ENCODE data around the gene STK26.
"Not testable (repeated sequence)": the region's sequence is repeated elsewhere in the genome, so short reads cannot be mapped to it uniquely, and the experiment has no call there.

Gene STK26

DNA sequence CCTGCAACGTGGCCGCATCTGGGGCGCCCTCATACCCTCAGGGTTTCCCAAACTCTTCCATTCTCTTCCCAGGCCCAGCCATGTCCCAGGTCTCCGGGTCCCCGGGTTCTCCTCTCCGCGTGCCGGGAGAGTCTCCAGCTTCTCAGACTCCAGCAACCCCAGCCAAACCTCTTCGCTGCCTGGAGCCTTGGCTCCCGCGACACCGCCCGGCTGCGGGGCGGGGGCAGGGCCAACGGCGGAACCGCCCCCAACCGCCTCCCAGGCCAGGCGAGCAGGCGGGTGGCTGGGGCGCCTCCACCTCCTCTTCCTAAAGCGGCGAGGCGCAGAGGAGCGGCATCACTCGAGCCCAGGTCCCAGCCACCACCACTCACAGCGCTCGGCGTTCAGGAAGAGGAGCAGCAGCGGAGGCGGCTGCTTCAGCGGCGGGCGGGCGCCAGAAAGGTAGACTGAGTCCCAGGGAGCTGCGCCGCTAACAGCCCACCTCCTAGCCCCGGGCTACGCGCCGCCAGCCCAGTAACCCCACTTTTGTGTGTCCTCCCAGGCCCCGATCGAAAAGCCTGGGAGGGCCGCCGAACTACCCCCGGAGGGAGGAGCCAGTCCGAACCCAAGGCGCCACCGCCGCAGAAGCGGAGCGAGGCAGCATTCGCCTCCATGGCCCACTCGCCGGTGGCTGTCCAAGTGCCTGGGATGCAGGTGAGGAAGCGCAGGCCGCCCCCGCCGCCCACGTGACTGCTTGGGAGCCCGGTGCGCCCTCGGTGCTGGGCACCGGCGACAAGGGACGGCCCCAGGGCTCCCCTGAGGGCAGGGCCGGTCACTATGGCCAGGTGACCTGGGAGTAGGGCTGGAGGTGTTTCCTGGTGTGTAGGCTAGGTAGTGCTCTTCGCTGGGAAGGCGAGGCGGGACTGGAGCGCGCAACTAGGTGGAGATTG lies at the start of gene STK26:
TSS of gene STK26 (plus strand) at position 336 of the 929 bp plus-strand sequence. CDS start at position 652, 316 bp downstream.
- no peak for DNase-seq

DNA sequence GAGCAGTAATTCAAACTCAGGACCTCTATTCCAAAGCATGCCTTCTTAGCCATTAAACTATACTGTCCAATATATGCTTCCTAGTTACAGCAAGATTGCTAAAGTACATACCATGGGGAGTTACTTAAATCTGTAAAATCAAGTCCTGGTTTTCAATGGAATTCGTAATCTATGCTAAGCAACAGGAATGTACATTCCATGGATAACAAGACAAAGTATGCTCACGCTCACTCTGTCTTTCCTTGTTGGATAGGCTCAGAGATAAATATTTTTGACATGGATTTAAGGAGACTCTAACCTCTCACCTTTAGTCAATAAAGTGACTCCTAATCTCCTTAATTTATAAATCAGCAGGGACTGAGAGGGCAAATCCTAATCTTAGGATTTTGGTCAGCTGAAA lies 47.3 kb upstream of the STK26 start:
- DNase-seq: no peak

- DNase-seq: no peak
These were observed 45.5 kb upstream of the STK26 start for GRCh38 chrX:131977619-131978018.

DNA sequence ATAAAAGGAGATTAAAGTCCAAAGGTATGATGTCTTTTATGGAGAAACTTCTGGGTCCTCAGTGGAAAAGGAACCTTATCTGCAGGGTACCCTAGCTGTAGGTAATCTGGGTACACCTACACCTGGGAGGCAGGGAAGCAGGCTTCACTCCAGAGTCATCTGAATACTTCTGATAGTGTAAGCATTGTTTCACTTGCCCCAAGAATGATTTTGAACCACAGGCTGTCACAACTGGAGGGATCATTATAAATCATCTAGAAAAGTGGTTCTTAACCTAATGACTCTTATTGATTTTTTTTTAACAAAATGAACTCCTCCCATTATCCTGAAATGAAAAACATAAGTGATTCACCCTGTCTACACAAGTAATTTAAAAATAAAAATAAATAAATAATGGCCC lies 44.0 kb upstream of the STK26 start:
- DNase-seq: no peak

- DNase-seq: no peak
These were observed 37.5 kb upstream of the STK26 start for GRCh38 chrX:131985526-131986049.

DNA sequence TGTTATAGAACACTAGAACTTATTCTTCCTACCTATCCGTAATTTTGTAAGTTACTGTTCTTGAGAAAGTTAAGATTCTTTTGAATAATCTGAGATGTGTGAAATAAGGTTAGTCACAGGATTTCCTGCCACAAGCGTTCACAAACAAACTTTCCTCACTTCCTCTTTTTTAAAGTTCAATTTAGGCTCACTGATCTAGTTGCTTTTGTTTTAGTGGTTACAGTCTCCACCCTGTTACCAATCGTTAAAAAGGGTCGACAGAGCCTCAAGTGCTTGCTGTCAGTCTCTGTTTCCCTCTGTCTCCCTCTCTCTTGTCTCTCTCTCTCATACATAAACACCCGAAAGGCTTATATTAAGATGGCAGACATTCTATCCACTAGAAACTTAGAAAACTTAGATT lies 35.9 kb upstream of the STK26 start:
- no peak for DNase-seq

GRCh38 chrX:131988236-131988635 lies 34.9 kb upstream of the STK26 start:
- DNase-seq: no peak

DNA sequence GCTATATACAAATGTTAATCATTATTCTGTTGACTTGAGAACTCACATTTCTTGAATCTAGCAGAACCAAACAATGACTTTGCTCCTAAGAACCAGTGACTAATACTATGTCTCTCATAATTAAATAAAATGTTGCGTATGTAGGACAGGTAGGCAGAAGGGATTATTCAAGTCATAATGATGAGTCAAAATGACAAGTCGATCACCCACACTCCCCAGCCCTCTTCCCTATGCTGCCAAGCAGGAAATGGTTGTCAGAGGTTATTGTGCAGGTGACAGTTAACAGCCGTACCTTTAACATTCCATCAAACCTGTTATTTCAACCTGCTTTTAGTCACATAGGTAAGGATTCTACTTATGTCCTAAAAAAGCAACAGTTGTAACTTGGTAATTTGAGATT lies 22.0 kb upstream of the STK26 start:
- no peak for DNase-seq

- DNase-seq: no peak
These were observed 18.4 kb upstream of the STK26 start for GRCh38 chrX:132004728-132005127.

DNA sequence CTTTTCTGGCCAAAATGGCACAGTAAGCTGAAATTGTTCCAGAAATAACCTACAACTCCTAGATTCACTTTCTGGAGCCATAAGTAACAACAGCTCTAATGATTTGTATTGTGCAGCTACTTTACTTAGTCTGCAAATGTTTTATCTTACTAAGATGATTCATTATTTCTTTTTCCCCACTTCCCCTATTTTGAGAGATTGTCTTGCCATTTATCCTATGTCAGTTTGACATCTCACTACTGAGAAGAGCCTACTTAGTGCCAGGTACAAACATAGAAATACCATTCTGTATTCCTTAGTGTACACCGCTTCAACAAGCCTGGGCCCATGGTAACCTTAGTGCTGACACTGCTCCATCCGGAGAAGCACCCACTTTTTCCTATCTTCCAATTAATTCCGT lies 13.8 kb upstream of the STK26 start:
- no peak for DNase-seq

DNA sequence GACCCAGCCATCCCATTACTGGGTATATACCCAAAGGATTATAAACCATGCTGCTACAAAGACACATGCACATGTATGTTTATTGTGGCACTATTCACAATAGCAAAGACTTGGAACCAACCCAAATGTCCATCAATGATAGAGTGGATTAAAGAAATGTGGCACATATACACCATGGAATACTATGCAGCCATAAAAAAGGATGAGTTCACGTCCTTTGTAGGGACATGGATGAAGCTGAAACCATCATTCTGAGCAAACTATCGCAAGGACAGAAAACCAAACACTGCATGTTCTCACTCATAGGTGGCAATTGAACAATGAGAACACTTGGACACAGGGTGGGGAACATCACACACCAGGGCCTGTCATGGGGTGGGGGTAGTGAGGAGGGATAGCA lies 12.9 kb upstream of the STK26 start:
- not testable (repeated sequence) for DNase-seq

- DNase-seq: no peak
These were observed 7.2 kb upstream of the STK26 start for GRCh38 chrX:132015875-132016274.

DNA sequence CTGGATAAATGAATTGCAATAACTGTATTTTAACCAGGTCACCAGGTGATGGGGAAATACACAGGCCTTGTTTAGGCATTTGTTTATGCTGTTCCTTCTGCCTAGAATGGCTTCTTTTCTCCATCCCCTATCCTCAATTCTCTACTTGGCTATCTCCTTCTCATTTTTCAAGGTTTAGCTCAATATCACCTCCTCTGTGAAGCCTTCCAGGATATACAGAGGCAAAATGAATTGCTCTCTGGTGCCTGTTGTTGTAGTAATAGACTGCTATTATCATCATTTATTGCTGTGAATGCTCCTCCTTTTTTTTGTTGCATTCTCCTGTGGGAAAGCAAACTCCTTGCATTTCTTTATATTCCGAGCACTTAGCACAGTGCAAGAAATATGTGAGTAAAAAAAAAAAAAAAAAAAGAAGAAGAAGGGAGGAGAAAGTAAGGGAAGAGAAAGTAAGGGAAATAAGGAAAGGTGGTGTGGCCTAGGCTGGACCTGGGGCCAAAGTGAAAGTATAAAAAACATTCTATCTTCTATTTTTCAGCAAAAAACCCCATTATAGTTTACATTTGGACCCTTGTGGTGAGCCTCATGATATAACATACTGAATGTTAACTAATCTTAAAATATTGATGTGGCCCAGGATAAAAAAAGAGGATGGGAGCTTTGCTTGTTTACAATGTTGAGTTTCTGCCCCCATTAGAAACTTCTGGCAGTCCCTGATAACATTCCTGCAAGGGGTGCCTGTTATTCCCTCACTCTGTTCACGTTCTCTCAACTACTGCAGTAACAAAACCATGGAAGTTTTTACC lies 6.3 kb upstream of the STK26 start:
- no peak for DNase-seq

DNA sequence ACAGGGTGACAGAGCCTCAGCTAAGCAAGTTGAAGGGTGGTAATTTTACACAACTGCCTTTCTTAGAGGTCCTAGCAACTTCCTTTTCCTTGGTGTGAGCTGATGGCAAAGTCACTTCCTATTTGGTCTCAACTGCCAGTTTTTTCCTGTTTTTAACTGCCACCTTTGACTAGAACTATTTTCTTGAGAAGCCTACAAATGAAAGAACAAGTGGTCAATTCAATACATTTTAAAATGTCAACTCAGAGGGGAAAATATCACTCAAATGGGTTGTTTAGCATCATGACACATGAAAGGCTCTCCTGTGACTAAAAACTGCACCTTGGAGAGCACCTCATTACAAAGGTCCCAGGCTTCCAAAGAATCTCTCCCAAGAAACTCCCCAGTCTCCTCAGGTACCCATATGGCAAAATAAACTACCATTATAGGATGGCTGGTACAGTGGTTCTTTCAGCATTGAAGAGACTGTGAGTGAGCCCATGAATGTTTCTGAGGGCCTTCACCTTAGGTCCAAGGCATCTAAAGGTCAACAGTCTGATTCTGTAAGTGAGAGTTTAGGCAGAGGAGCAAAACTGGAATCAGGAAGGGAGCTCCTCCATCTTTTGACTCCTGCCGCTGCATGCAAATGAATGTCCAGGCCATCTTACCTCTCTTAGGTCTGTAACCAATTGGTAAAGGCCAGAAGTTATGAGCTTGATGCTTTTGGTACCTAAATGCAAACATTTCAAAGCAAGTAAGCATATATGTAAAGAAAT lies 5.5 kb upstream of the STK26 start:
- DNase-seq: no peak

GRCh38 chrX:132022198-132022966 lies 720 bp upstream of the STK26 start:
- no peak for DNase-seq

DNA sequence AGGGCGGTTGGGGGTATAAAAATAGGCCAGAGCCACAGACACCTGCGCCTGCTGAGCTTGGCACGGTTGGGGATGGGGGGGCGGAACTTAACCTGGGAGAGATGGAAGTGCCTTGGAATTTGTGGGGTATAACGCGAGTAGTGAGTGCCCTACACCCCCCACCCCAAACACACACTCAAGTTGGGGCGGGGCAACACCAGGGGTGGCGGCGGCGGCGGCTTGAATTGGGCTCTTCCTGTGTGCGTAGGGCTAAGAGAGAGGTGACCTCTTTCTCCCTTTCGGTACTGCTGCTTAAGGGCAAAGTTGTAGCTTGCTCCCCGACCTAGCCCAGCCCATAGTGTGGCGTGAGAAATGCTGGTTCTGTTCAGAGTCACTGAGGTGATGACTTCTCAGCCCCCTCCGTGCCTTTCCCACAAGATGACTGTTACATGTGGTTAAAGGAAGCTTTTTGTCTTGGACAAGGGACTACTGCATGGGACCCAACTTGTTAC lies 839 bp downstream of the STK26 start:
- DNase-seq: no peak

- no peak for DNase-seq
These were observed 1.9 kb downstream of the STK26 start for GRCh38 chrX:132025041-132025440.

- DNase-seq: no peak
These were observed 7.2 kb downstream of the STK26 start for GRCh38 chrX:132030264-132030663.

DNA sequence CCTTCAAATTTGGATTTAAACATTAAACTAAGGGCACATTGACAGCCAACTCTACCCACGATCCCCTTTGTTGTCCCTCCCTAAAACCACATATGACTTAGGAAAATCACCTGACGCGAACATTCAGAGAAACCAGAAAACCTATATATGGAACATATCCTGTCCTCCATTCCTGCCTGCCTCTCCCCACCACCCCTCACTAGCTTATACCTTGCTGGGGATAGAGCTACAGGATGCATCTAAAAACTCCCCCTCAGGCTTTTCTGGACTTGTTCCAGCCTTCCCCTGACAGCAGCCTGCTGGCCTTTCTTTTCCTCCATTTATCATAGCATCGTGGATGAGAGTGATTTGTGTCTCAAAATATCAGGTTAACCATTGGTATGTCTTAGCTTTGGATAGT lies 8.8 kb downstream of the STK26 start:
- DNase-seq: no peak

GRCh38 chrX:132033166-132033565 lies 10.1 kb downstream of the STK26 start:
- no peak for DNase-seq

- no peak for DNase-seq
These were observed 11.5 kb downstream of the STK26 start for GRCh38 chrX:132034648-132035047.

DNA sequence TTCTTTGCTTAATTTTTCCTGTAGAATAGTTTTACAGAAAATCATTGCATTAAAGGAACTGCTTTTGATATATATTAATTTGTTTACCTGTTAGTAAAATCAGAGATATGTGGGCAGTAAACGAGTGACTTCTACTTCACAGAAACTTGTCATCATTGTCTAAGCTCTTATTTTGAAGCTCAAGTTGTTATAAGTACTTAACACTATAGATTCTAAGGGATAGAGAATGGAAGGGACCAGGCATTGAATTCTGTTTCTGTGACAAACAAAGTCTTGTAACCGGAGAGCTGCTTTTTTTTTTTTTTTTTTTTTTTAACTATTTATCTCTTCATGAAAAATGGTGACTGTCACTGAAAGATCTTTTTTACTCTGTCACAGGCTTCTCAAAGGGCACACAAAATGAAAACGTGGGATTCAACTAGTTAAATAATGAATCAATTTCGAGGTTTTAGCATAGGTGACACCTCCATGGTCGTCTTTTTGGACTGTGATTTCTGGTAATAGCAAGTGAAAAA lies 14.4 kb downstream of the STK26 start:
- DNase-seq: no peak
